WTC11 (cell line): Measurements from ENCODE around the gene CIT.

Experiments used
- ETV6 ChIP-seq: sonication (generic); formaldehyde crosslinking; IDR thresholded peaks from 2 replicates; pipeline ENCODE4 v1.8.1; 2022; ENCODE audit warnings: mild to moderate bottlenecking, missing genetic modification reagents
- FOXP1 ChIP-seq: sonication (generic); formaldehyde crosslinking; IDR thresholded peaks from 2 replicates; pipeline ENCODE4 v1.8.0; 2022; ENCODE audit warnings: missing genetic modification reagents, mild to moderate bottlenecking, moderate library complexity, borderline replicate concordance
- TF ChIP-seq, protein P1 (sequence below): sonication (generic); formaldehyde crosslinking; IDR thresholded peaks from 2 replicates; pipeline ENCODE4 v1.8.0; 2022; ENCODE audit warnings: mild to moderate bottlenecking, missing genetic modification reagents

DNA sequence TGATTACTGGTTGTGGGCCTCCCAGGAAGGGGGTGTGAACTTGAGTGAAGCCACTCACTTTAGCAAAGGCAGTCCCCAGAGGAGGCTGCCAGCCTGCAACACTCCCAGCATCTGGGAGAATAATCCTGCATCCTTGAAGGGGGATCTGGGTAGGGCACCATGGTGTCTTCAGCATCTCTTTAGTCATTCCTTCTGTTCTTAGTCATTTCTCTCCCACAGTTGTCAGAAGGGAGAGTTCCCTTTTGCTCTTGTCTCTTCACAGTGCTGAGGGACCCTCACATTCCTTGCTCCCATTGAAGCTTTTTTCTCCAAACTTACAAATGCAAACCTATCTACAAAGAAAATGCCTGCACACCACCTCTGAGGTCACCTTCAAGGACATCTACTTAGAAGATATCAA, 48.1 kb upstream of the CIT start:
- TF ChIP-seq ETV6 (CRISPR knock-in tag), result no peak
- TF ChIP-seq, protein P1, sequence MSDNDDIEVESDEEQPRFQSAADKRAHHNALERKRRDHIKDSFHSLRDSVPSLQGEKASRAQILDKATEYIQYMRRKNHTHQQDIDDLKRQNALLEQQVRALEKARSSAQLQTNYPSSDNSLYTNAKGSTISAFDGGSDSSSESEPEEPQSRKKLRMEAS (CRISPR knock-in tag), result no peak
- no peak for TF ChIP-seq FOXP1 (CRISPR knock-in tag)
